Measurements from ENCODE around the gene CSNK1D. TPM values are rescaled to one million over a fixed set of nuclear protein-coding genes. Genes with fewer than 3 reads are reported as not detected.

The CSNK1D gene
- total RNA-seq, 1 experiment from 2014 or later, result 111 TPM

GRCh38 chr17:82212331-82213250, 60.9 kb downstream of the CSNK1D start, which contains the start of gene CCDC57 (continued):
- TF ChIP-seq HMGXB4 (CRISPR knock-in tag; IDR thresholded peaks at IDR 0.05) (peak; percentile 72; the same call in 1 of the 2 replicates), ATF1 (CRISPR knock-in tag; IDR thresholded peaks at IDR 0.05) (no peak), NR3C1 (CRISPR knock-in tag; conservative IDR thresholded peaks at IDR 0.05; ENCODE audit: low read depth) (no peak), SMAD4 (CRISPR knock-in tag; IDR thresholded peaks at IDR 0.05) (no peak), SP1 (CRISPR knock-in tag; conservative IDR thresholded peaks at IDR 0.05) (peak; percentile 85), NFATC4 (CRISPR knock-in tag; IDR thresholded peaks at IDR 0.05) (no peak), ZNF396 (CRISPR knock-in tag; IDR thresholded peaks at IDR 0.05; ENCODE audit: borderline replicate concordance) (no peak), RELA (CRISPR knock-in tag; IDR thresholded peaks at IDR 0.05; ENCODE audit: borderline replicate concordance) (no peak), ZNF263 (CRISPR knock-in tag; IDR thresholded peaks at IDR 0.05; ENCODE audit: low read depth) (no peak), CBFB (CRISPR knock-in tag; IDR thresholded peaks at IDR 0.05; ENCODE audit: low read depth) (no peak), EMX1 (CRISPR knock-in tag; IDR thresholded peaks at IDR 0.05) (no peak), ZMAT4 (CRISPR knock-in tag; IDR thresholded peaks at IDR 0.05) (no peak), ZNF416 (CRISPR knock-in tag; IDR thresholded peaks at IDR 0.05) (no peak), GRHL2 (CRISPR knock-in tag; IDR thresholded peaks at IDR 0.05; ENCODE audit: insufficient replicate concordance, severe bottlenecking) (no peak), ARID4B (CRISPR knock-in tag; IDR thresholded peaks at IDR 0.05; ENCODE audit: borderline replicate concordance) (no peak; the same call in 1 of the 2 replicates), CREB1 (CRISPR knock-in tag; IDR thresholded peaks at IDR 0.05) (no peak), SMAD3 (CRISPR knock-in tag; IDR thresholded peaks at IDR 0.05; ENCODE audit: borderline replicate concordance) (no peak), CTCF (IDR thresholded peaks at IDR 0.05) (no peak), ETV6 (CRISPR knock-in tag; IDR thresholded peaks at IDR 0.05) (peak; percentile 78), ATF2 (CRISPR knock-in tag; IDR thresholded peaks at IDR 0.05; ENCODE audit: borderline replicate concordance, low read depth) (no peak), ZNF138 (CRISPR knock-in tag; conservative IDR thresholded peaks at IDR 0.05) (no peak), FOXK1 (CRISPR knock-in tag; IDR thresholded peaks at IDR 0.05) (peak; percentile 80), GTF2I (CRISPR knock-in tag; conservative IDR thresholded peaks at IDR 0.05) (no peak), JUN (CRISPR knock-in tag; IDR thresholded peaks at IDR 0.05) (peak; percentile 51), CREM (CRISPR knock-in tag; IDR thresholded peaks at IDR 0.05) (0 out of 2 replicates have a peak, but pooled peaks have one; percentile 54), USF2 (CRISPR knock-in tag; IDR thresholded peaks at IDR 0.05) (no peak), E2F5 (CRISPR knock-in tag; IDR thresholded peaks at IDR 0.05) (peak; percentile 82; the same call in 1 of the 2 replicates)
